SK-N-SH (cell line): ENCODE results near the gene ZMIZ1.

ENCODE experiments used
- ELF1 ChIP-seq: IDR thresholded peaks from 2 replicates; pipeline ENCODE4 v1.4.0; 2012
- EZH2phosphoT487 ChIP-seq: fragments of 200-600 bp; sonication (generic); IDR thresholded peaks from 2 replicates; pipeline ENCODE4 v1.6.1; 2017; ENCODE audit warnings: low read depth, mixed run types, mild to moderate bottlenecking, antibody characterized with exemption, moderate library complexity, borderline replicate concordance
- GABPA ChIP-seq: IDR thresholded peaks from 2 replicates; pipeline ENCODE4 v1.4.0; 2012; ENCODE audit warnings: low read depth, mild to moderate bottlenecking
- JUND ChIP-seq: IDR thresholded peaks from 2 replicates; pipeline ENCODE4 v1.4.0; 2012
- MXI1 ChIP-seq: IDR thresholded peaks from 2 replicates; pipeline ENCODE4 v1.6.1; 2012; ENCODE audit warnings: mild to moderate bottlenecking, low read depth, low read length, improper control_type of control experiment
- NRF1 ChIP-seq: IDR thresholded peaks from 2 replicates; pipeline ENCODE4 v1.6.1; 2012; ENCODE audit warnings: low read depth, mild to moderate bottlenecking, low read length
- POLR2AphosphoS5 ChIP-seq: IDR thresholded peaks from 2 replicates; pipeline ENCODE4 v1.6.1; 2012; ENCODE audit warnings: low read depth, low read length
- RAD21 ChIP-seq: IDR thresholded peaks from 2 replicates; pipeline ENCODE4 v1.6.1; 2012; ENCODE audit warnings: mild to moderate bottlenecking, low read length
- TEAD4 ChIP-seq: IDR thresholded peaks from 2 replicates; pipeline ENCODE4 v1.4.0; 2012; ENCODE audit warnings: mild to moderate bottlenecking, borderline replicate concordance; ENCODE audit not compliant: insufficient read depth
- YY1 ChIP-seq: IDR thresholded peaks from 2 replicates; pipeline ENCODE4 v1.4.0; 2012; ENCODE audit warnings: low read depth, mild to moderate bottlenecking
- TF ChIP-seq, protein P1 (sequence below): IDR thresholded peaks from 2 replicates; pipeline ENCODE4 v1.4.0; 2012; ENCODE audit warnings: low read depth
- TF ChIP-seq, protein P2 (sequence below): fragments of 200-600 bp; sonication (generic); IDR thresholded peaks from 2 replicates; pipeline ENCODE4 v1.6.1; 2017; ENCODE audit warnings: antibody characterized with exemption, mild to moderate bottlenecking, moderate library complexity

DNA sequence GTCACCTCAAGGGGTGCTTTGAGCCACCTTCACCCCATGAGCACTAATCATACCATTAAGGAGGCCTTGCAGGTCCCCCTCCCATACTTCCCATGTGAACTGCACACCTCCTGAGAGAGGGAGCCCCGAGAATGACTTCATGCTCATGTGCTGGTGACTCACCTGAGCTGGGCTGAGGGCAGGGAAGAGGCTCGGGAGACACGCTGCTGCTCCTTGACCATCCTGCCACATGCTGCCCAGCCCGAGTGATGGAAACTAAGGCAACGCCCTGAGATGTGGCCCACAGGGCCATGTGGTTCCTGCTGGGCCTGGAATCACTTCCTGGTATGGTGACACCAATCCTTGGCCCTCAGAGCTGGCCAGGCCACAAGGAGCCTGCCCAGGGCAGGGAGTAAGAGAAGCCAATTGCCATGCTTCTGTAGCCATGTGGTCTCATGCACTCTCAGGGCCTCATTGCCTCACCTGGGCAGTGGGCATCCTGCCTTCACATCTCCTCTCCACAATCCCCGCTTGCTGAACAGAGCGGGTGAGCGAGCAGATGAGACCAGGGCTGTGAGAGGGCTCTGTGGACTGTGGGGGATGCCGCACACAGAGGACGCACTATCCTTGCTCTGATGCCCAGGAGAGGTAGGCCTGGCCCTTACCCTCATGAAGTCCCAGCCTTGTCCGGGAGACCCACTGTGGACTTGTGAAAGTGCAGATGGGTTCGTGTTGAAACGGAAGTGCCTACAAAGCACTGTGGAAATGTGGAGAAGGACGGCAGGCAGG is 260.2 kb downstream of the ZMIZ1 start:
- TF ChIP-seq, protein P1, sequence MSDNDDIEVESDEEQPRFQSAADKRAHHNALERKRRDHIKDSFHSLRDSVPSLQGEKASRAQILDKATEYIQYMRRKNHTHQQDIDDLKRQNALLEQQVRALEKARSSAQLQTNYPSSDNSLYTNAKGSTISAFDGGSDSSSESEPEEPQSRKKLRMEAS = no peak
- TF ChIP-seq, protein P2, sequence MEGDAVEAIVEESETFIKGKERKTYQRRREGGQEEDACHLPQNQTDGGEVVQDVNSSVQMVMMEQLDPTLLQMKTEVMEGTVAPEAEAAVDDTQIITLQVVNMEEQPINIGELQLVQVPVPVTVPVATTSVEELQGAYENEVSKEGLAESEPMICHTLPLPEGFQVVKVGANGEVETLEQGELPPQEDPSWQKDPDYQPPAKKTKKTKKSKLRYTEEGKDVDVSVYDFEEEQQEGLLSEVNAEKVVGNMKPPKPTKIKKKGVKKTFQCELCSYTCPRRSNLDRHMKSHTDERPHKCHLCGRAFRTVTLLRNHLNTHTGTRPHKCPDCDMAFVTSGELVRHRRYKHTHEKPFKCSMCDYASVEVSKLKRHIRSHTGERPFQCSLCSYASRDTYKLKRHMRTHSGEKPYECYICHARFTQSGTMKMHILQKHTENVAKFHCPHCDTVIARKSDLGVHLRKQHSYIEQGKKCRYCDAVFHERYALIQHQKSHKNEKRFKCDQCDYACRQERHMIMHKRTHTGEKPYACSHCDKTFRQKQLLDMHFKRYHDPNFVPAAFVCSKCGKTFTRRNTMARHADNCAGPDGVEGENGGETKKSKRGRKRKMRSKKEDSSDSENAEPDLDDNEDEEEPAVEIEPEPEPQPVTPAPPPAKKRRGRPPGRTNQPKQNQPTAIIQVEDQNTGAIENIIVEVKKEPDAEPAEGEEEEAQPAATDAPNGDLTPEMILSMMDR = no peak
- no peak for TF ChIP-seq JUND
- TF ChIP-seq EZH2phosphoT487 = no peak
- no peak for TF ChIP-seq POLR2AphosphoS5
- no peak for TF ChIP-seq MXI1
- no peak for TF ChIP-seq RAD21
- TF ChIP-seq YY1 = no peak
- no peak for TF ChIP-seq GABPA
- no peak for TF ChIP-seq TEAD4
- TF ChIP-seq NRF1 = no peak
- TF ChIP-seq ELF1 = no peak
